GM12891 (cell line): ENCODE results near the gene ANKRD29.

Source experiments
- POLR2A ChIP-seq: IDR thresholded peaks from 2 replicates; pipeline ENCODE4 v1.6.1; 2011; ENCODE audit warnings: low read depth, low read length, control low read depth
- POLR2AphosphoS5 ChIP-seq: IDR thresholded peaks from 2 replicates; pipeline ENCODE4 v1.6.1; 2011; ENCODE audit warnings: low read depth, low read length, control low read depth
- POU2F2 ChIP-seq: IDR thresholded peaks from 2 replicates; pipeline ENCODE4 v1.6.1; 2011; ENCODE audit warnings: low read depth, mild to moderate bottlenecking, control low read depth, low read length, moderate library complexity
- SPI1 ChIP-seq: IDR thresholded peaks from 2 replicates; pipeline ENCODE4 v1.6.1; 2011; ENCODE audit warnings: low read depth, low read length, control low read depth
- TAF1 ChIP-seq: IDR thresholded peaks from 2 replicates; pipeline ENCODE4 v1.6.1; 2011; ENCODE audit warnings: low read depth, low read length, control low read depth

GRCh38 chr18:23612434-23613090 is 50.1 kb downstream of the ANKRD29 start:
- no peak for TF ChIP-seq TAF1
- no peak for TF ChIP-seq POLR2AphosphoS5
- TF ChIP-seq POLR2A = no peak
- no peak for TF ChIP-seq POU2F2
- no peak for TF ChIP-seq SPI1
